HG02588 (cell line): Measurements from ENCODE around the gene TLR6.
A peak's percentile ranks its signal among the peaks of the same experiment; 100 is the strongest.

Experiments used
- ATAC-seq: cut with Tn5 transposase; IDR thresholded peaks from one replicate; pipeline ENCODE4 v1.9.1; 2021; ENCODE audit warnings: mild to moderate bottlenecking, moderate library complexity; ENCODE audit not compliant: unreplicated experiment

The TLR6 gene

DNA sequence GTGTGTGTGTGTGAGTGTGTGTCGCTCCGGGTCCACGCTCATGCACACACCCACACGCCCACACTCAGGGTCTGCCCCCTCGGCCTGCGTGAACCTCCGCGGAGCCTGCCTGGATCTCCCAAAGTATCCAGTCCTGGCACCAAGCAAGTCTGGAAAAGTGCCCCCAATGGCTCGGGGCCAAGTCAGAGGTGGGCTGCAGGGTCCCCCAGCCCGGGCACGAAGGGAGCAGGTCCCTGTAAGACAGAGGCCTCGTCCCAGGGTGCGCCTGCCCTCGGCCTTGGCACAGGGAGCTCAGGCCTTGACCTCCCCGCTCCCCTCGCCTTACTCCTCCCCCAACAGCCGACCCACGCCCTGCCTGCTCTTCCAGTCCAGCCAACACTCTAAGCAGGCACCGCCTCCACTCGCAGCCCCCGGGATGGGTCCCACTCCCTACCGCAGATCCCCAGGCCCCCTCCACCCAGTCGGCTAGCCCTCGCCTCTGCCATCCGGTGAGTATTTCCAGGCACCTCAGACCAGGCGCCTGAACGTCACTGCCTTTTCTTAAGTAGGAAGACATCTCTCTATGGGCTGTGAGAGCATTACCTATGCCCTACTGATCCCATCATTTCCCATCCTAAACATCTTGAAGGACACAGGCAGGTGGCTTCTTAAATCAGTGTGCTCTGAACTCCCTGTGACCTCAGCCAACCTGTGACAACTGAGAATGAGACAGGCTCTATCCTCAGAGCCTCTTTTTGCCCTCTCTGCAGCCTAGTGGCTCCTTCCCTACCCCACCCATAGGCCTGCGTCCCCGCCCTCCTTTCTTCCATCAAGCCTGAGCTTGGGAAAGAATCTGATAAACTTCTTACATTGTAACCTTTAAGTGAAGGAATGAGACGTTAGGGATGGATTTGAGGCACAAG, 11.7 kb upstream of the TLR6 start:
- ATAC-seq = no peak

DNA sequence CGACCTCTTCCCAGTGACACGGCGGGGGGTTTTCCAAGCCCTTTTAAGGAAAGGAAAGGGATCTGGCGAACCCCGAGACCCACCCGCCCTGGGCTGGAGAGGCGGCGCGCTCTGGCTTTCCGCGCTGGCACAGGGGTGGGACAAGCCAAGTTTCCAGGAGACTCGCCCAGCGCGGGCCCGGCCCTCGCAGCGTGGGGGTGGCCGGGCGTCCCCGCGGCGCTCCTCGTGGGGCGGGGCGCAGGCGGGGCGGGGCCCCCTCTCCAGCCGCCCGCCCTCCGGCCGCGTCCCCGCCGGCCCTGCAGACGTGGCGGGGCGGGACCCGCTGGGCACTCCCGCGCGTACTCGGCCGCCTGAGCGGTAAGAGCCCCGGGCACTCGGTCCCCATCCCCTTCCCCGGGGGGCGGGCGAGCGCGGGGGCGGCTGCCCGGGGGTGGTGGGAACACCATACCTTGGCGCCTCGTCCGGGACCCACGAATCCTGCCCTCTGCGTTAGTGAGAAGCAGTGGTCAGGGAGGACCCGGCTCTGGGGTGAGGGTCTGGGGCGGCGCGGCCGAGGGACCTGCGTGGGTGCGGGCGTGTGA, 11.0 kb upstream of the TLR6 start, which contains the start of gene FAM114A1:
TSS of gene FAM114A1 (plus strand) at position 329 of the 581 bp plus-strand sequence. CDS start 10,273 bp downstream, outside the sequence.
- peak; percentile 87 for ATAC-seq

DNA sequence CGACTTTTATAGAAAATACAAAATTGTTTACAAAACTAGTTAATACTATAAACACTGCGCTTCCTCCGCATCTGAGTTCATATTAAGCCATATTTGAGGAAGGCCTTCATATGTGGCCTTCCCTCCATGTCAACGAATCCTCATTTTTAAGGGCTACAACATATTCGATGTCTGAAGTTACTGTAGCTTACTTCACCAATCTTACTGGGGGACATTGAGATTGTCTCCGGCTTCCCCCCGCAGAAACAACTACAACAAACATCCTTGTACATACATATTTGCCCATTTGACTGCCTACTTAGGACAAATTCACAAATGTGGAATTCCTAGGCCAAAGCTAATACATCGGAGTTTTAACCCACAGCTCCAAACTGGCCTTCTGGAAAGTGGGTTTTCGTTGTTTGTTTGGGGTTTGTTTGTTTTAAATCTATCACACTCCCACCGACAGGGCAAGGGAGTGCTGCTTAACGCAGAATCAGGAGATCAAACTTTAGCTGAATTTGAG, 10.4 kb upstream of the TLR6 start:
- ATAC-seq = peak; percentile 10

DNA sequence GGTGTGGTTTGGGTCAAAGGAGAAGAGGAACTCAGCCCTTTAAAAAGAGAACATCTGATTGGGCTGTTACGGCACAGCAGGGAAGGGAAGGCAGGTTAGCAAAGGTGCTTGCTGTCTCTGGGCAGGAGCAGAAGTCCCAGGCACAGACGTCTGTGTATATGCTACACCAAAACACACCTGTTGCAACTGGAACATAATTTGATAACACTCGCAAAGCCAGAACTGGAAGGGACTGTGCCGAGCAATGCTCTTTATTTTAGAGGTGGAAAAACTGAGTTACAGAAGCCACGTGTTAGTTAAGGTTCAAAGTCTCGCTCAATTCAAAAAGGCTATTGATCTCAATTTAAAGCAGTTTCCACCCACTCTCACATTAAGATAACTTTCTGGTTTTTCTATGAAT, 8.8 kb upstream of the TLR6 start:
- no peak for ATAC-seq

DNA sequence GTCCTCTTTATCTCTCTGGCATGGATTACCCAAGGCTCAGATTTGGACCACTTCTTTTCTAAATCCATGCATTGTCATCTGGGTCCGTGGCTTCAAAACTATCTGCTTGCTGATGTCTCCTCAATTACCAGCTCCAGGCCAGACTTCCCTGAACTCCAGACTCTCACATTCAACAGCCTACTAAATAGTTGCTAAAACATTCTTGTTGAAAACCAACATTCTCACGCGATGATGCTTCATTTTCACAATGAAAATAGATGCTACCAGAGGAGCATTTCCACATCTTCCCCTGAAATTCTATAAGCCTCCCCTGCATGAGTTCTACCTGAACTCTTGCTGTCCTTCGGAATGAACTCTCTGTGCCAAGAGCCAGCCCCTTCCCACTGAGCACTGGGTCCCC, 5.2 kb upstream of the TLR6 start:
- no peak for ATAC-seq

DNA sequence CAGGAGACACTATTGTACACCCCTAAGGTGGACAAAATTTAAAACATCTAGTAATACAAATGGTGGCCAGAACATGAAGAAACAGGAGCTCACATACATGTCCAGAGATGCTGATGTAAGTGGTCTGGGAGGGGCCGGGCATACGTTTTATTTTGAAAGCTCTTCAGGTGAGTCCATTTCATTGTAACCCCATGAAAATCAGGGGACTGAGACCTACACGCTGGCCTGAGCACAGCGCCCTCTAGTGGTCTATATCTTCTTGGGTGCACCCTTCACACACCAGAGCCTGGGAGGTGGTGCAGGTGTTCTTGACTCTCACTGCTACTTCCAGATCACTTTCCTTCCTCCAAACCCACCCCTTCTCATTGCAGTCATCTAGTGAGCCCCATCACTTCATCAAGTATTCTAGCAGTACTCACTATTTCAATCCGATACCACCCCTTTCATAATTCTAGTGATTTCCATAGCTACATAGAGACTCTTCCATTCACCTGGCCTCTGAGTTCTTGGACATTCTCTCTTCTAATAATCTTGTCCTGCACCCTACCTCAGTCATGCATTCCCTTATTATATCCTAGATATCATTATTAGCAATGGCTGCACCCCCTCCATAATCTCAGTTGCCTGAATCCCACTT, 4.3 kb upstream of the TLR6 start:
- peak; percentile 54 for ATAC-seq

DNA sequence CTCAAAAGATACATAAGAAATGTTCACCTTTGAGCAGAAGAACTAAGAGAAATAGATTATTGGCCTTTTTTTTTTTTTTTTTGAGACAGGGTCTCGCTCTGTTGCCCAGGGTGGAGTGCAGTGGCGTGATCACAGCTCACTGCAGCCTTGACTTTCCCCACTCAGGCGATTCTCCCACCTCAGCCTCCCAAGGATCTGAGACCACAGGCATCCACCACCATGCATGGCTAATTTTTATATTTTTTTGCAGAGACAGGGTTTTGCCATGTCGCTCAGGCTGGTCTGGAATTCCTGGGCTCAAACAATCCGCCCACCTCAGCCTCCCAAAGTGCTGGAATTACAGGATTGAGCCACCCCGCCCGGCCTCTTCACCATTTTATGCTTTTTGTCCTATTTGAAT, 2.9 kb upstream of the TLR6 start:
- ATAC-seq = no peak

DNA sequence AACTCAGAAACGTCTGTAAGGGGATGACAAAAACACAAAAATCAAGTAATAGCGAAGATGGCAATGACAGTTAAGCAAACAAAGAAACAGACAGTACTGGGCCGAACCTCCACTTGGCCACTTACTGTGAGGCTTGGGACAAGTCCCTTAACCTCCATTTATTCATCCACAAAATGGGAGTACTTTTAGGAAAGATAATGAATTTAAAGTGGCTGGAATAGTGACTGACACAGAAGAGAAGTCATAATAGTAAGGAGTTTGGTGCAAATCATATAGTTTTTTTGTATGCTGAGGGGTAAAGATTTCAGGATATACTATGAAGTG, 1.4 kb upstream of the TLR6 start:
- no peak for ATAC-seq

DNA sequence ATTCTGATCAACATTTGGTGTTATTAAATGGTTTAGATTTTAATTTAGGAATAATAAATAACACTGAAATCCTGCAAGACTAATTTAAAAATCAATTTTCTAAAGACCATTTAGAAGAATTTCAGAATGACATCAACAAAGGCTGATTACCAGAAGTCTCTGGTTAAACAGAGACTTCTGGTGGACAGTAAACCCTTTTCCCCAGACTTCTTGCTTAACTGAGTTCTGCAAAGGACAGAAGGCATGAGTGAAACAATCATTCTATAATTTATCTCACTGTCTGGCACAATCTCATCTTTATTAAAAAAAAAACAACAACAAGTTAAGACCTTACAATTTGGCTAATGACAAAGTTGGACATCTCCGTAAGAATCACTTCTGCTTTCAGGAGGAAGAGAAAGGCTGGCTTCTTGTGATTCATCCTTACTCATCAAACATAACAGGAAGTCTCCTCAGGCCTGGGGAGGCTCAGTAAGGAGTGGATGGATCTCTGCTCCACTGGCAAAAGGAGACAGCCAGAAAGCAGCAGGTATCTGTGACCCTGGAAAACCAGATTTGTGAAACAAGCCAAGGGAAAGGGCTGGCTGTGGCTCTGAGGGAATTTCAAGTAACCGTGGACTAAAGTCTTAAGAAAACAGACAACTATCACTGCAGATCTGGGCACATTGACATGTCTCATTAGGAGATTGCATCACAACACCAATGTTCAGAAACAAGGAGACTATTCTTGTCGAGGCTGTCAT, 908 bp upstream of the TLR6 start:
- peak; percentile 58 for ATAC-seq

DNA sequence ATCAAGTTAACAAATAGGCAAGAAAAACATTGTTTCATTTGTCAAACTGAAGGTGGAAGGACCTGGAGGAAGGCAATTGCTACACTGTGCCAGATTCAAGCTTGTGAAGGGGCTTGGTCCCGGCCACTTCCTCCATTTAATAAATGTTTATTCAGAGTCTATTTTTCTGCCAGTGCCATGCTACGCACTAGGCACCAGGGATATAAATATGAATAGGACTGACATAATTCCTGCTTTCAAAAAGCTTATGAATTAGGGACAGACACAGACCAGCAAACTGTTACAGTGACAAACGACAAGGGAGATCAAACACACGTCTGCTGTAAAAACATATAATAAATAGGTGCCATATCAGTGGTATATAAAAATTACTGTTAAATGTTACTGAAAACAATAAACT, 571 bp downstream of the TLR6 start:
- no peak for ATAC-seq

DNA sequence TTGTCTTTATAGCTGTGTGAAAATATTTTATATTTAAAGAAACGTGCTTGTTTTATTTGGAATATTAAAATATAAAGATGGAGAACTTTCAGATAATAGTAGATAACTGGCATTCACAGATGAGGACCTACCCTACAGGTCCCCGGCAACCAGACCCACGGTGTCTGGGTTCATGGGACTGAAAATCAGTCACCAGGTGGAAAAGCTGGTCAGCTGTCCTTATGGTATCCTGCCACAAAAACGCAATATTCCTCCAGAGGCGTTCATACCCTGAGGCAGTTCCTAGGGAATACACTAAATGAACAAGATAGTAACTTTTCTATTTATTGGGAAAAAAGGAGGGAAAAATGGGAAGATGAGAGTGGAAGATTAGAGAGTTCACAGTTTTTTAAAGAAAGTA, 1.2 kb downstream of the TLR6 start:
- no peak for ATAC-seq

DNA sequence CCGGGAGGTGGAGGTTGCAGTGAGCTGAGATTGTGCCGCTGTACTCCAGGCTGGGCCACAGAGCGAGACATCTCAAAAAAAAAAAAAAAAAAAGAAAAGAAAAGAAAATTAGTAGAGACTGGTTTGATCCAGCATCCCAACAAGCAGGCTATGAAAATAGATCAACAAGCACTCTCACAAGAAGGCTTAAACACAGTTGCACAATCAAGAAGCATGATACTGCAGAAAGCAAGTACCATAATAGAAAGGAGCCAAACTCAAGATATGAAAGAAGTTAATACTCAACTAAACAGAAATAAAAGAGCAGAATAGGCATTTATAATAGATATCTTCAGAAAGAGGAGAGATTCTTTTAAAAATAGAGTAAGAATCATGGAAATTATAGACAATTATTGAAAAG, 10.6 kb downstream of the TLR6 start:
- ATAC-seq = no peak

DNA sequence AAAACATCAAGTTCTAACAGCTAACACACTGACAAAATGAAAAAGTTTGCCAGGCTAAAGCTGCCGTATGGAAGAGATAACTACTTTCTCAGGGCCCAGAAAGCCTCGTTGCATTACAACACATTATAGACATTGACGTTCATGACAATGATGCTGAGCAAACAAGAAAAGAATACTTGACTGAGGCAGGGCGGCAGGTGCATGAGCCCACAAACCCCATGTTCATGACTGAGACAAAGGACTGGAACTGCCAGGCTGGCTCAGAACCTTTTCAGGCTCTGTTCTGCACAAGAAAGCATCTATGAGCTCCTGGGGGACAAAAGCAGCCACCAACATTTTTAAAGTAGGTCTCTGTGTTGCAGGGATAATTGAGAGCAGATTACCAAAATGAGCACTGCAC, 13.6 kb downstream of the TLR6 start:
- no peak for ATAC-seq

DNA sequence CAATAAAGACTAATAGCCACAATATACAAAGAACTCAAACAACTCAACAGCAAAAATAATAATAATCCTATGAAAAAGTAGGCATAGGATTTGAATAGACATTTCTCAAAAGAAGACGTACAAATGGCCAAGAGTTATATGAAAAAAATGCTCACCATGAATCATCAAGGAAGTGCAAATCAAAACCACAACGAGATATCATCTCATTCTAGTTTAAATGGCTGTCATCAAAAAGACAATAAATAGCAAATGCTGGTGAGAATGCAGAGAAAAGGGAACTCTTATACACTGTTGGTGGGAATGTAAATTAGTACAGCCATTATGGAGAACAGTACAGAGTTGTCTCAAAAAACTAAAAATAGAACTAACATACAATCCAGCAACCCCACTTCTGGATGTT, 18.8 kb downstream of the TLR6 start:
- no peak for ATAC-seq

DNA sequence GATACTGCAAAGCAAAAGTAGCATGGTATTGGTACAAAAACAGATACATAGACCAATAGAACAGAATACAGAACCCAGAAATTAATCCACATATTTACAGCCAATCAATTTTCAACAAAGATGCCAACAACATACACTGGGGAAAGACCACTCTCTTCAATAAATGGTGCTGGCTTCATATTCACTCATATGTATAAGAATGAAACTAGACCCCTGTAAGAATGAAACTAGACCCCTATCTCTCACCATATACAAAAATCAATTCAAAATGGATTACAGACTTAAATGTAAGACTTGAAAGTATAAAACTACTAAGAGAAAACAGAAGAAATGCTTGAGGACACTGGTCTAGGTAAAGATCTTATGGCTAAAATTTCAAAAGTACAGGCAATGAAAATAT, 19.3 kb downstream of the TLR6 start:
- ATAC-seq = no peak

DNA sequence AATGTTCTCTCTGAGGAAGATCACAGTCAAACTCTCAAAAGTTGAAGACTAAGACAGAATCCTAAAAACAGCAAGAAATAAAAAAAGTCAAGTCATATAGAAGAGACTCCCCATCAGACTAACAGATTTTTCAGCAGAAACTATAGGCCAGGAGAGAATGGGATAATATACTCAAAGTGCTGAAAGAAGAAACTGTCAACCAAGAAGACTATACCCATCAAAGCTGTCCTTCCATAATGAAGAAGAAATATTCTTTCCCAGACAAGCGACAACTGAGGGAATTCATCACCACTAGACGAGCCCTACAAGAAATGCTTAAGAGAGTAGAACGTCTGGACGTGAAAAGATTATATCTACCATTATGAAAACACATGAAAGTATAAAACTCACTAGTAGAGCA, 22.0 kb downstream of the TLR6 start:
- no peak for ATAC-seq

DNA sequence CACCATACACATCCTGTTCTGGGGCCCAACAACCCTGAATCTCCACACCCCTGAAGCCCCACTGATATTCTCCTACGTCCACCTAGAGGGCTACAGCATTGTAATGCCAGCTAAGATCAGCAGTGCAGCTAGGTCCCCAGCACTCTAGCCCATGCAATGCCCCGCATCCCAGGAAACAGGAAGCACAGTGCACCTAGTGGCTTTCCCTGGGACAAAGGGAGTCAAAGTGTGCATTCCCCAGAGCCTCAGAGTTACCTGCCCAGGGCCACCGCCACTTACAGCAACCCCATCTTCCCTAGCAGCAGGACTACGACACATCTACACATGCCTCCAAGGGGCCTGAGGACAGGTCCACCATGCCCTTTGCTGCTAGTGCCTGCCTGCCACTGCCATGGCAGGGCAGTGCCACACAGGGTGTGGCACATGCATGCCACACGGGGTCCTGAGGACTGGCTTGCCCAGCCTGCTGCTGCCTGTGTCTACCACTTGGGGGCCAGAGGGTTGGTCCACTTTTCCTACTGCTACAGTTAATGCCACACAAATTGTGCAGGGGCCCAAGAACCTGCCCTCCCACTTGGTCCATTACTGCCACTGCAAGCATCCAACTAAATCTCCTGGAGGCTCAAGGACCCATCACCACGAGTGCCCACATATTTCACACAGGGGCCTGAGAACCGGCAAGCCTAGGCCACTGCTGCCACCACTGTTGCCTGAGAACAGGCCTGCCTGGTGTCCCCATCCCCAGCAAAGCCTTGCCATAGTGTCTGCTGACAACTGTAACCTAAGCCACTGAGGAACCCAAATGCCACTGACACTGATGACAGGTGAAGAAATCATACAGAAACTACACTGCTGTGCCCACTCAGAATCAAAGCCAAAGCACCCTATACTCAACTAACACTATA, 23.7 kb downstream of the TLR6 start:
- ATAC-seq = no peak

DNA sequence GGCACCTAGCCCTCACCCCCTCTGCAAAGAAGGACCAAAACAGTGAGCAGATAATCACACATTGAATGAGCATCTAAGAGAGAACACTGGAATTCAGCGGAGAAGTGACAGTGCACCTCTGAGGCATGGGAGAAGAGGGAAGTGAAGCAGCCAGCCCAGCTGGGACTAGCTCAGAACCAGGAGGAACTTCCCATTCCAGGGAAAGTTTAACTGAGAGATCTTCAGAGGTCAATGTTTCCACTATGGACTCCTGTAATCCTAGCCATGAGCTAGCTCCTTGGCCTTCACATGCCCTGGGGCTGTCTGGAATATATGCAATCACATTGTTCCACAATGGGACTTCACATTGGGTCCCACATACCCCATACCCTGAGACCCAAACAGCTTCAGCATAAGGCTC, 24.4 kb downstream of the TLR6 start:
- no peak for ATAC-seq

DNA sequence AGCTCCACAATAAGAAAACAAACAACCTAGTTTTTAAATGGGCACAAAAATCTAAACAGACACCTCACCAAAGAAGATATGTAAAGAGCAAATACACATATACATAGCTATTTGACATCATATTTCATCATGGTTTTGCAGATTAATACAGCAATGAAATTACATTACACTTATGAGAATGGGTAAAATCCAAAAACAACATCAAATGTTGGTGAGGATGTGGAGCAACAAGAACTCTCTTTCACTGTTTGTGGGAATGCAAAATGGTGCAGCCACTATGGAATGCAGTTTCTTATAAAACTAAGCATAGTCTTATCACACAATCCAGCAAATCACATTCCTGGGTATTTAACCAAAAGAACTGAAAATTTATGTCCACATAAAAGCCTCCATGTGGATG, 25.0 kb downstream of the TLR6 start:
- no peak for ATAC-seq

DNA sequence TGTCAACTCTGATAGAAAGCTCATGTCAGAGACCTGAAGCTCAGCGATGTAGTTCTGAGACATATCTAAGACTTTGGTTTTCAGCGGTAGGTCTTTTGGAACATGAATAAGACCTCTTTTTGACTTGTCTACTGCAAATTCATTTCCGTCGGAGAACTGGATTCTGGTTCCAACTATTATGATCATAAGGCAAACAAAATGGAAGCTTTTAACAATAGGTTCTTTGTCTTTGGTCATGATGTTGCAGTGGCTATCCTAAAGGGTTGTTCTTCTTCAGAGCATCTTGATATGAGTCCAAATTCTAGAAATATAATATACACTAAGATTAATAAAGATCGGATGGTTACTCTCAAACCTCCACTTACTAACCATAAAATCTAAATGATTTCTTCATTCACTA, 27.4 kb downstream of the TLR6 start:
- no peak for ATAC-seq
